ENCODE measurements around the gene GIPC1.
"Not testable (repeated sequence)": the region's sequence is repeated elsewhere in the genome, so short reads cannot be mapped to it uniquely, and the experiment has no call there.

The GIPC1 gene

GRCh38 chr19:14496029-14496833 is at the start of gene GIPC1:
GIPC1 (minus strand) TSS chr19:14496127; CDS start chr19:14482976, 13,151 bp downstream.
- in situ Hi-C loops (cut with HindIII; ENCODE audit: low sequenced_read_pairs) = no loop called here
- no peak for TF ChIP-seq CTCF (IDR thresholded peaks at IDR 0.05; ENCODE audit: low read depth, low read length, missing control alignments)
- H3K4me3 ChIP-seq (ENCODE audit: low read depth, low read length) = peak within 1 kb of the TSS; percentile 66
- DNase-seq (ENCODE audit: low read depth) = peak; percentile 96

GRCh38 chr19:14545716-14546082 is 49.8 kb upstream of the GIPC1 start:
- H3K4me3 ChIP-seq (ENCODE audit: low read depth, low read length) = no peak overlapping the region
- TF ChIP-seq CTCF (IDR thresholded peaks at IDR 0.05; ENCODE audit: low read depth, low read length, missing control alignments) = no peak
- no peak for DNase-seq (ENCODE audit: low read depth)
- in situ Hi-C loops (cut with HindIII; ENCODE audit: low sequenced_read_pairs) = no loop called here

- TF ChIP-seq CTCF (IDR thresholded peaks at IDR 0.05; ENCODE audit: low read depth, low read length, missing control alignments) = no peak
- no peak for DNase-seq (ENCODE audit: low read depth)
- in situ Hi-C loops (cut with HindIII; ENCODE audit: low sequenced_read_pairs) = no loop called here
- H3K4me3 ChIP-seq (ENCODE audit: low read depth, low read length) = no peak overlapping the region
These were observed 49.2 kb upstream of the GIPC1 start for GRCh38 chr19:14544977-14545715.

- H3K4me3 ChIP-seq (ENCODE audit: low read depth, low read length) = no peak overlapping the region
- no peak for DNase-seq (ENCODE audit: low read depth)
- TF ChIP-seq CTCF (IDR thresholded peaks at IDR 0.05; ENCODE audit: low read depth, low read length, missing control alignments) = no peak
- in situ Hi-C loops (cut with HindIII; ENCODE audit: low sequenced_read_pairs) = no loop called here
These were observed 48.1 kb upstream of the GIPC1 start for GRCh38 chr19:14544047-14544446.

GRCh38 chr19:14542711-14543328 is 46.9 kb upstream of the GIPC1 start:
- TF ChIP-seq CTCF (IDR thresholded peaks at IDR 0.05; ENCODE audit: low read depth, low read length, missing control alignments) = no peak
- in situ Hi-C loops (cut with HindIII; ENCODE audit: low sequenced_read_pairs) = no loop called here
- no peak for DNase-seq (ENCODE audit: low read depth)
- H3K4me3 ChIP-seq (ENCODE audit: low read depth, low read length) = no peak overlapping the region

- DNase-seq (ENCODE audit: low read depth); in situ Hi-C loops (cut with HindIII; ENCODE audit: low sequenced_read_pairs); H3K4me3 ChIP-seq (ENCODE audit: low read depth, low read length): not testable (repeated sequence)
These were observed 46.1 kb upstream of the GIPC1 start for GRCh38 chr19:14541979-14542378.
